ENCODE measurements around the gene HOXB2. TPM values are rescaled to one million over a fixed set of nuclear protein-coding genes. Genes with fewer than 3 reads are reported as not detected.

Gene HOXB2
- total RNA-seq, 1 experiment from 2014 or later, result not detected

GRCh38 chr17:48546137-48546923 is 1.4 kb upstream of the HOXB2 start:
- no peaks in the 10 kb centered on the region; a peak in 1 of 7 replicates for H3K36me3 Mint-ChIP-seq (ENCODE audit: insufficient read depth in 1 of 3, low read depth in 3 of 3)
- no peak overlapping the region for H2BK120ac ChIP-seq (ENCODE audit: low read depth, low read length, poor library complexity, severe bottlenecking)
- H3K79me2 ChIP-seq (ENCODE audit: insufficient read depth, low read length), result no peaks in the 10 kb centered on the region
- no peak overlapping the region for H3K14ac ChIP-seq (ENCODE audit: insufficient read depth, low read length)
- no peak overlapping the region for H2AK5ac ChIP-seq (ENCODE audit: insufficient read length, low read length)
- H3K9me3 Mint-ChIP-seq, result peaks cover 1 to 21% of the 10 kb centered on the region in 2 experiments; a peak in 3 of 5 replicates
- H3K4me3 Mint-ChIP-seq, result no peak overlapping the region; a peak in 1 of 5 replicates
- H4K20me1 ChIP-seq (ENCODE audit: control insufficient read depth, insufficient read depth, insufficient read length), result no peaks in the 10 kb centered on the region
- no peak overlapping the region for H4K8ac ChIP-seq (replicated peaks; ENCODE audit: insufficient read length, low read depth, low read length)
- H3K4me1 ChIP-seq (ENCODE audit: insufficient read depth, low read length), result peaks cover 3% of the 10 kb centered on the region; the same call in 1 of the 2 replicates
- H4K5ac ChIP-seq (ENCODE audit: insufficient read length, low read depth, low read length), result no peak overlapping the region
- H3K23ac ChIP-seq (ENCODE audit: insufficient read length, low read depth, low read length), result no peak overlapping the region
- no peak overlapping the region for H2BK15ac ChIP-seq (ENCODE audit: low read depth, low read length)
- no peak for TF ChIP-seq CTCF (conservative IDR thresholded peaks at IDR 0.05)
- no peak overlapping the region for H3K27ac Mint-ChIP-seq
- H3K9ac ChIP-seq (ENCODE audit: extremely low read depth, insufficient read length, low read length), result no peak overlapping the region
- no peak overlapping the region for H3K56ac ChIP-seq (ENCODE audit: insufficient read length, low read depth, low read length)
- no peak overlapping the region for H2BK20ac ChIP-seq (ENCODE audit: low read depth, low read length, poor library complexity, severe bottlenecking)
- no peaks in the 10 kb centered on the region for H3K79me1 ChIP-seq (ENCODE audit: insufficient read depth, low read depth, low read length, poor library complexity, severe bottlenecking)
- no peaks in the 10 kb centered on the region for H3K9me3 ChIP-seq (ENCODE audit: control insufficient read depth, low read depth, low read length)
- WGBS (ENCODE audit: extremely low coverage, insufficient read length, low lambda C conversion rate), result no CpG with 5 or more reads among the region's 10 CpGs
- DNase-seq, result peak; percentile 78
- peaks cover 5% of the 10 kb centered on the region for H3K23me2 ChIP-seq (ENCODE audit: insufficient read length, low read depth, low read length, poor library complexity, severe bottlenecking)
- H3K27me3 ChIP-seq (ENCODE audit: insufficient read depth, low read length), result peaks cover 92% of the 10 kb centered on the region
- H2AFZ ChIP-seq (ENCODE audit: low read length), result no peak overlapping the region
- H3K18ac ChIP-seq (ENCODE audit: insufficient read length, low read depth, low read length), result no peak overlapping the region
- no peak overlapping the region for H3K27ac ChIP-seq (ENCODE audit: insufficient read length, low read depth, low read length)
- H3K4me1 Mint-ChIP-seq, result peaks cover 39 to 71% of the 10 kb centered on the region in 2 experiments
- H3T11ph ChIP-seq (ENCODE audit: low read length), result no peak overlapping the region
- no peak overlapping the region for H3K4me2 ChIP-seq (ENCODE audit: insufficient read depth, insufficient read length, low read length)
- peaks cover 99% of the 10 kb centered on the region for H3K27me3 Mint-ChIP-seq (ENCODE audit: low read depth)
- H4K91ac ChIP-seq (ENCODE audit: insufficient read length, low read depth, low read length), result no peak overlapping the region
- H2BK5ac ChIP-seq (ENCODE audit: insufficient read length, low read length), result no peak overlapping the region
- H2BK12ac ChIP-seq (ENCODE audit: insufficient read length, low read depth, low read length), result no peak overlapping the region
- H3K4ac ChIP-seq (ENCODE audit: low read depth, low read length), result no peak overlapping the region
